KMS-11 (cell line): ENCODE data around the gene PHAF1.

Source experiments
- H2AFZ ChIP-seq: fragments of 200-600 bp; sonication (generic); 2 replicates; pipeline ENCODE4 v1.6.1; 2016; ENCODE audit warnings: antibody characterized with exemption, mixed run types, low read depth
- H3K27ac ChIP-seq: fragments of 200-600 bp; sonication (generic); 2 replicates; pipeline ENCODE4 v1.6.1; 2016; ENCODE audit warnings: mild to moderate bottlenecking, mixed run types
- H3K27me3 ChIP-seq: fragments of 200-600 bp; sonication (generic); 2 replicates; pipeline ENCODE4 v1.6.1; 2017; ENCODE audit warnings: mild to moderate bottlenecking, low read depth, mixed run types, moderate library complexity; ENCODE audit not compliant: insufficient read depth
- H3K36me3 ChIP-seq: fragments of 200-600 bp; sonication (generic); 2 replicates; pipeline ENCODE4 v1.6.1; 2017; ENCODE audit warnings: mild to moderate bottlenecking, mixed run types; ENCODE audit not compliant: insufficient read depth
- H3K4me1 ChIP-seq: fragments of 200-600 bp; sonication (generic); 2 replicates; pipeline ENCODE4 v1.6.1; 2016; ENCODE audit warnings: mild to moderate bottlenecking, low read depth, mixed run types; ENCODE audit not compliant: poor library complexity, severe bottlenecking
- H3K4me2 ChIP-seq: fragments of 200-600 bp; sonication (generic); 2 replicates; pipeline ENCODE4 v1.7.0; 2016; ENCODE audit warnings: mild to moderate bottlenecking, mixed run types
- H3K4me3 ChIP-seq: fragments of 200-600 bp; sonication (generic); IDR thresholded peaks from 2 replicates; pipeline ENCODE4 v1.6.1; 2017; ENCODE audit warnings: low read depth, low read length, mixed read lengths; ENCODE audit not compliant: insufficient read depth
- H3K79me2 ChIP-seq: fragments of 200-600 bp; sonication (generic); 2 replicates; pipeline ENCODE4 v1.6.1; 2016; ENCODE audit warnings: low read depth, mixed run types; ENCODE audit not compliant: insufficient read depth
- H3K9ac ChIP-seq: fragments of 200-600 bp; sonication (generic); 2 replicates; pipeline ENCODE4 v1.6.1; 2016; ENCODE audit warnings: mild to moderate bottlenecking, mixed run types
- H4K20me1 ChIP-seq: fragments of 200-600 bp; sonication (generic); 2 replicates; pipeline ENCODE4 v1.6.1; 2016; ENCODE audit warnings: mild to moderate bottlenecking, mixed run types; ENCODE audit not compliant: insufficient read depth
- CTCF ChIP-seq: fragments of 200-600 bp; sonication (generic); conservative IDR thresholded peaks from 2 replicates; pipeline ENCODE4 v1.6.1; 2017; ENCODE audit warnings: low read depth, mild to moderate bottlenecking, antibody characterized with exemption, low read length, moderate library complexity, mixed read lengths

The PHAF1 gene

GRCh38 chr16:67084345-67085028 lies 25.3 kb upstream of the PHAF1 start:
- Histone ChIP-seq H3K27ac (no peak overlapping the region), H3K36me3 (no peaks in the 10 kb centered on the region; the same call in 1 of the 2 replicates), H3K9ac (no peak overlapping the region), H3K4me1 (peaks cover 34% of the 10 kb centered on the region), H2AFZ (no peak overlapping the region), H4K20me1 (no peaks in the 10 kb centered on the region), H3K79me2 (no peaks in the 10 kb centered on the region), H3K4me3 (no peak overlapping the region), H3K27me3 (no peaks in the 10 kb centered on the region), H3K4me2 (no peak overlapping the region)
- no peak for TF ChIP-seq CTCF

GRCh38 chr16:67086822-67087221 lies 22.9 kb upstream of the PHAF1 start:
- H4K20me1 ChIP-seq = no peaks in the 10 kb centered on the region
- H3K4me3 ChIP-seq = no peak overlapping the region
- H3K27ac ChIP-seq = no peak overlapping the region
- H3K4me1 ChIP-seq = peaks cover 34% of the 10 kb centered on the region
- H3K27me3 ChIP-seq = no peaks in the 10 kb centered on the region
- no peak overlapping the region for H3K4me2 ChIP-seq
- H3K36me3 ChIP-seq = no peaks in the 10 kb centered on the region; the same call in 1 of the 2 replicates
- H2AFZ ChIP-seq = no peak overlapping the region
- no peaks in the 10 kb centered on the region for H3K79me2 ChIP-seq
- TF ChIP-seq CTCF = no peak
- H3K9ac ChIP-seq = no peak overlapping the region

GRCh38 chr16:67087291-67087690 lies 22.4 kb upstream of the PHAF1 start:
- no peaks in the 10 kb centered on the region; the same call in 1 of the 2 replicates for H3K36me3 ChIP-seq
- H4K20me1 ChIP-seq = no peaks in the 10 kb centered on the region
- no peak overlapping the region for H3K9ac ChIP-seq
- H2AFZ ChIP-seq = no peak overlapping the region
- TF ChIP-seq CTCF = no peak
- no peaks in the 10 kb centered on the region for H3K79me2 ChIP-seq
- H3K27ac ChIP-seq = no peak overlapping the region
- H3K4me1 ChIP-seq = peaks cover 29% of the 10 kb centered on the region
- no peak overlapping the region for H3K4me2 ChIP-seq
- H3K27me3 ChIP-seq = no peaks in the 10 kb centered on the region
- H3K4me3 ChIP-seq = no peak overlapping the region

GRCh38 chr16:67087803-67088202 lies 21.9 kb upstream of the PHAF1 start:
- no peaks in the 10 kb centered on the region; the same call in 1 of the 2 replicates for H3K36me3 ChIP-seq
- no peak overlapping the region for H2AFZ ChIP-seq
- peaks cover 26% of the 10 kb centered on the region for H3K4me1 ChIP-seq
- H3K79me2 ChIP-seq = no peaks in the 10 kb centered on the region
- H3K27me3 ChIP-seq = no peaks in the 10 kb centered on the region
- H3K4me3 ChIP-seq = no peak overlapping the region
- no peak overlapping the region for H3K27ac ChIP-seq
- no peaks in the 10 kb centered on the region for H4K20me1 ChIP-seq
- no peak overlapping the region for H3K9ac ChIP-seq
- H3K4me2 ChIP-seq = no peak overlapping the region
- TF ChIP-seq CTCF = no peak
